K562 (cell line): Measurements from ENCODE around the gene DNAH1. TPM values are rescaled to one million over a fixed set of nuclear protein-coding genes. Genes with fewer than 3 reads are reported as not detected.

ENCODE experiments used
- AFF4 ChIP-seq: sonication (generic); formaldehyde crosslinking; IDR thresholded peaks from 2 replicates; pipeline ENCODE4 v1.8.0; 2023; ENCODE audit warnings: mild to moderate bottlenecking, missing genetic modification reagents
- ATF7 ChIP-seq: fragments of 450-650 bp; IDR thresholded peaks from 2 replicates; pipeline ENCODE4 v1.7.1; 2014; ENCODE audit warnings: mild to moderate bottlenecking, moderate library complexity
- CREB3L1 ChIP-seq: fragments of 450-650 bp; IDR thresholded peaks from 2 replicates; pipeline ENCODE4 v1.6.1; 2014; ENCODE audit warnings: low read depth, mild to moderate bottlenecking, moderate library complexity, borderline replicate concordance
- MLLT1 ChIP-seq, 2 experiments: fragments of 450-650 bp; IDR thresholded peaks; 2 replicates each; pipeline ENCODE4 v1.6.1; 2016
- PHF8 ChIP-seq: fragments of 200-600 bp; sonication (generic); IDR thresholded peaks from 2 replicates; pipeline ENCODE4 v1.6.1; 2012; ENCODE audit warnings: mixed run types, mild to moderate bottlenecking, inconsistent platforms, low read length, moderate library complexity, borderline replicate concordance
- POLR2AphosphoS5 ChIP-seq: IDR thresholded peaks from 2 replicates; pipeline ENCODE4 v1.6.1; 2011; ENCODE audit warnings: mild to moderate bottlenecking, low read depth, low read length, moderate library complexity; ENCODE audit not compliant: control insufficient read depth, insufficient read depth
- POLR2H ChIP-seq: IDR thresholded peaks from 2 replicates; pipeline ENCODE4 v1.6.1; 2016; ENCODE audit warnings: missing genetic modification characterization, low read depth, mild to moderate bottlenecking, control low read depth, missing compliant biosample characterization, moderate library complexity
- TAF7 ChIP-seq: fragments of 450-650 bp; IDR thresholded peaks from 2 replicates; pipeline ENCODE4 v1.6.1; 2016; ENCODE audit warnings: missing genetic modification characterization, missing compliant biosample characterization
- ZBTB5 ChIP-seq: fragments of 450-650 bp; IDR thresholded peaks from 2 replicates; pipeline ENCODE4 v1.6.1; 2017; ENCODE audit warnings: antibody characterized with exemption
- ZNF444 ChIP-seq: fragments of 250-450 bp; sonication (Bioruptor Pico); IDR thresholded peaks from 2 replicates; pipeline ENCODE4 v1.4.0; 2020; ENCODE audit warnings: mild to moderate bottlenecking, moderate library complexity
- ZNF445 ChIP-seq: fragments of 250-450 bp; sonication (Bioruptor Pico); IDR thresholded peaks from 2 replicates; pipeline ENCODE4 v1.4.0; 2020; ENCODE audit warnings: low read depth, mild to moderate bottlenecking, moderate library complexity
- ZNF766 ChIP-seq: fragments of 200-800 bp; sonication (Bioruptor generic); conservative IDR thresholded peaks from 2 replicates; pipeline ENCODE4 v1.6.1; 2016; ENCODE audit warnings: missing genetic modification characterization, missing compliant biosample characterization
- polyA plus RNA-seq, 8 experiments: library from polyadenylated mRNA; depleted of rRNA in 4 of 8; stranded (reverse) in 5 of 8; unstranded in 3 of 8; fragments of >200 nt; fragmentation: Nextera tagmentation in 2 of 8; fragmentation: Illumina TruSeq in 1 of 8; extraction: Ambion mirVana in 2 of 8; extraction: Trizol in 1 of 8; gene quantifications; 2 replicates each; pipeline versions ENCODE4 v1.2.1 to v1.2.3, GENCODE V29; 2011 to 2014; ENCODE audit warnings: inconsistent platforms in 1 of 8, missing spikeins in 1 of 8
- total RNA-seq, 7 experiments: library from RNA; depleted of rRNA in 6 of 7; stranded (reverse); fragments of >200 nt in 6 of 7; fragmentation: Illumina TruSeq in 2 of 7; extraction: Trizol in 2 of 7; gene quantifications; 2 replicates each; pipeline versions ENCODE4 v1.2.1 to v1.2.3, GENCODE V29; 2011 to 2021; ENCODE audit warnings: low replicate concordance in 1 of 7
- TF ChIP-seq, protein P1 (sequence below): fragments of 250-450 bp; sonication (Bioruptor Pico); IDR thresholded peaks from 2 replicates; pipeline ENCODE4 v1.8.0; 2021; ENCODE audit warnings: moderate library complexity, mild to moderate bottlenecking, inconsistent platforms
- TF ChIP-seq, protein P2 (sequence below): fragments of 450-650 bp; conservative IDR thresholded peaks from 2 replicates; pipeline ENCODE4 v1.6.1; 2016; ENCODE audit warnings: missing genetic modification characterization, low read depth, mild to moderate bottlenecking, control low read depth, missing compliant biosample characterization

The DNAH1 gene
- total and polyA plus RNA-seq, 9 of the 15 experiments (the other 6 are each of a cell fraction or from before 2014, with no cell fraction given) = 0.04 to 0.84 (median 0.50) TPM

DNA sequence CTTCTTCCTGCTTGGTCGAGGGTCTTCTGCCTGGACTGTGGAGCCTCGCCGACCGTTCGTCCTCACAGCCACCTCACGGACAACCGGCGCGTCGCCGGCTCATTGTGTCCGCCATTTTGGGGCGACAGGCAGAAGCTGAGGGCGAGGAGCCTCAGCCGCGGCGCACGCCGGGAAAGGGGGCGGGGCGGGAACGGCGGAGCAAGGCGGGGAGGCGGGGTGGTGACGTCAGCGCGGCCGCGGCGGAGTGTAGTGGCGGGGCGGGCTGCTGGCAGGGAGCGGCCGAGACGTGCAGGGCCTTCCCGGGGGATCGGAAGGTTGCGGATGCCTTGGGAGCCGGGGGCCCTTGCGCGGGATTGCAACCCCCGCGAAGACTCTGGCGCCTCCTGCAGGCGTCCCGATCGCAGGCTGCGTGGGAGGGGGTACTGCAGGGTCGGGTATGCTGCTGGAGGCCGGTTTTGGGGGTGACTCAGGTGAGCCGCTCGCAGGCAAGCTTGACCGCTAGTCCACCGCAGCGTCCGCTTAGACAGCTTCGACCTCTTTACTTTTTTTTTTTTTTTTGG is 37.5 kb upstream of the DNAH1 start, which contains the start of gene WDR82 (continued):
- TF ChIP-seq ZNF444 (no peak), ZNF766 (CRISPR knock-in tag) (0 out of 2 replicates have a peak, but pooled peaks have one; percentile 39), AFF4 (CRISPR knock-in tag) (peak; percentile 66; the same call in 1 of the 2 replicates), TAF7 (tag) (peak; percentile 63; the same call in 1 of the 2 replicates), CREB3L1 (no peak), ZNF445 (CRISPR knock-in tag) (no peak), ATF7 (peak; percentile 87), MLLT1 (IDR thresholded peaks at IDR 0.05) (peak in 1 of 2 experiments; percentile 32; a peak in 2 of 4 replicates), POLR2AphosphoS5 (peak; percentile 92), PHF8 (peak; percentile 89; the same call in 1 of the 2 replicates), ZBTB5 (peak; percentile 84), POLR2H (tag) (peak; percentile 86)
- TF ChIP-seq, protein P1, sequence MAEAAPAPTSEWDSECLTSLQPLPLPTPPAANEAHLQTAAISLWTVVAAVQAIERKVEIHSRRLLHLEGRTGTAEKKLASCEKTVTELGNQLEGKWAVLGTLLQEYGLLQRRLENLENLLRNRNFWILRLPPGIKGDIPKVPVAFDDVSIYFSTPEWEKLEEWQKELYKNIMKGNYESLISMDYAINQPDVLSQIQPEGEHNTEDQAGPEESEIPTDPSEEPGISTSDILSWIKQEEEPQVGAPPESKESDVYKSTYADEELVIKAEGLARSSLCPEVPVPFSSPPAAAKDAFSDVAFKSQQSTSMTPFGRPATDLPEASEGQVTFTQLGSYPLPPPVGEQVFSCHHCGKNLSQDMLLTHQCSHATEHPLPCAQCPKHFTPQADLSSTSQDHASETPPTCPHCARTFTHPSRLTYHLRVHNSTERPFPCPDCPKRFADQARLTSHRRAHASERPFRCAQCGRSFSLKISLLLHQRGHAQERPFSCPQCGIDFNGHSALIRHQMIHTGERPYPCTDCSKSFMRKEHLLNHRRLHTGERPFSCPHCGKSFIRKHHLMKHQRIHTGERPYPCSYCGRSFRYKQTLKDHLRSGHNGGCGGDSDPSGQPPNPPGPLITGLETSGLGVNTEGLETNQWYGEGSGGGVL (CRISPR knock-in tag) = no peak
- TF ChIP-seq, protein P2, sequence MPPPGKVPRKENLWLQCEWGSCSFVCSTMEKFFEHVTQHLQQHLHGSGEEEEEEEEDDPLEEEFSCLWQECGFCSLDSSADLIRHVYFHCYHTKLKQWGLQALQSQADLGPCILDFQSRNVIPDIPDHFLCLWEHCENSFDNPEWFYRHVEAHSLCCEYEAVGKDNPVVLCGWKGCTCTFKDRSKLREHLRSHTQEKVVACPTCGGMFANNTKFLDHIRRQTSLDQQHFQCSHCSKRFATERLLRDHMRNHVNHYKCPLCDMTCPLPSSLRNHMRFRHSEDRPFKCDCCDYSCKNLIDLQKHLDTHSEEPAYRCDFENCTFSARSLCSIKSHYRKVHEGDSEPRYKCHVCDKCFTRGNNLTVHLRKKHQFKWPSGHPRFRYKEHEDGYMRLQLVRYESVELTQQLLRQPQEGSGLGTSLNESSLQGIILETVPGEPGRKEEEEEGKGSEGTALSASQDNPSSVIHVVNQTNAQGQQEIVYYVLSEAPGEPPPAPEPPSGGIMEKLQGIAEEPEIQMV = peak; percentile 85
